NCI-H510A treated with DMSO at 0.1 percent for 48 hours (cell line): ENCODE data around the gene LPIN1.

Experiments used
- DNase-seq: peaks from one replicate; lab custom pipeline; 2025; lab: John Stamatoyannopoulos, UW

Gene LPIN1

DNA sequence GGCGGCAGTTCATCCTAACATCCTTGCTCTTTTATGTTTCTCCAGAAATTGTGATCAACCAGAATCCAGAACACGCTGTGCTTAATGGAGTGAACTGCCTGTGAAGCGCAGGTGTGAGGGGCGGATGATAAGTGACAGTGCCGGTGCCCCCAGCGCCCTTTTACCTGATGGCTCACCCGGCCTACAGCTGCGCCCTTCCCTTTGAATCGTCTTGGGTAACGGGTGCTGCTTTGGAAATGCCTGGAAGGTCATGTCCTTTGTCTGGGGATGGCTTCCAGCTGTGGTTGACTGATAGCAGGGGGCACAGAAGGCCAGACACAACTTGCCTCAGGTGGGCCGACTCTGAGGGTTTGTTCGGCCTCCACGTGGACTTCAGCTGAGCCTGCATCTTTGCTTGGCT is 119.4 kb downstream of the LPIN1 start:
- DNase-seq: no peak

GRCh38 chr2:11866358-11867335 is 120.2 kb downstream of the LPIN1 start:
- DNase-seq: peak; percentile 90

GRCh38 chr2:11867926-11868325 is 121.5 kb downstream of the LPIN1 start:
- DNase-seq: peak; percentile 90

DNA sequence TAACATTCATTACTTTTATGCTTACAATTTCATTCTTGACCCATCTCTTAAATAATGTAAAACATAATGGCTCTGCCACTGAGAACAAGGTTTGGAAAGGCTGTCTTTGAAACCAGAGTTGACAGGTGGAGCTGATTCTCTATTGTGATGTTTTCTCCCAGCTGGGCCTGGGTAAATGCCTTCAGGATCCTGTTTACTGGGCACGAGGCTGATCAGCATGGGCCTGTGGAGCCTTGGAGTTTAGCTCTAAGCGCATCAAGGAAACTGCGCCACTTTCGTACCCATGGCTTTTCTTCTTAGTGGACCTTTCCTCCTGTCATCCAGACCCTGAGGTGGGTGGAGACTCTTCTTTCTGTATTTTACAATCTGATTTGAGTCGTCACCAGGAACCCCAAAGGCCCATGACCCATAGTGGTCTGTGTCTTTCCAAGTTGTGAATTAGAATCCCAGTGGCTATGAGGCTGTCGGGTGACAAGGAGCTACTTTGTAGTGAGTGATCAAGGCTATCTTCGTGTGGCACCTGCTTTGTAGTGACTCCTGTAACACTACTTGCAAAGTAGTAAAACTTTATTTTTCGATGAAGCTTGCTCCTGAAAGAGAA is 123.1 kb downstream of the LPIN1 start:
- DNase-seq: peak; percentile 15

GRCh38 chr2:11870064-11870463 is 123.6 kb downstream of the LPIN1 start:
- DNase-seq: no peak

DNA sequence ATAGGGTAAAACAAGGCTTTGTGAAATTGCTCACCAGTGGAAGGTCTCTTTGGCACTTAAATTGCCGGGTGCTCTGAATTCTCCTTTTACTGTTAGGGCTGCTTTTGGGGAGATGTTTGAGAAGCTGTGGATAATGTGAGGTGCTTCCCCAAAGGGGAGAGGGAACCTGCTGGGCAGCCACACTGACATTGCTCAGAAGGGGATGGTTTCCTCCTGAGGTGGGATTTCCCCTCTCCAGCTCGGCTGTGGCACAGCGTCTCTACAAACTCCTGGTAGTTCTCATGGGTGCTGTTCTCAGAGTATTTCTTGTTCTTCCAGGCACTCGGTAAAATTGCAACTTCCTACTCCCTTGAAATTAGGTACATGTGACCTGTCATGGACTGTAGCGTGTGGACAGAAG is 124.2 kb downstream of the LPIN1 start:
- no peak for DNase-seq

DNA sequence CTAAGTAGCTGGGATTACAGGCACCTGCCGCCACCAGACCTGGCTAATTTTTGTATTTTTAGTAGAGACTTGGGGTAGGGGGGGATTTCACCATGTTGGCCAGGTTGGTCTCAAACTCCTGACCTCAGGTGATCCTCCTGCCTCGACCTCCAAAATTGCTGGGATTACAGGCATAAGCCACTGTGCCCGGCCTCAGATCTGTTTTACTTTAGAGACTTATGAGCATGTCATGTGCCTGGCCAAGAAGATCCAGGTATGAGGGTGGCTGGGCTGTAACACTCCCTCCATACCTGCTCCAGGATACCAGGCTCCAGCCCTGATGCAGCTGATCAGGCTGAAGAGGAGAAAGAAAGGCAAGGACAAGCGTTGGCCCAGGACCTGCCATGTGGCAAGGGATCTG is 125.0 kb downstream of the LPIN1 start:
- DNase-seq: no peak

DNA sequence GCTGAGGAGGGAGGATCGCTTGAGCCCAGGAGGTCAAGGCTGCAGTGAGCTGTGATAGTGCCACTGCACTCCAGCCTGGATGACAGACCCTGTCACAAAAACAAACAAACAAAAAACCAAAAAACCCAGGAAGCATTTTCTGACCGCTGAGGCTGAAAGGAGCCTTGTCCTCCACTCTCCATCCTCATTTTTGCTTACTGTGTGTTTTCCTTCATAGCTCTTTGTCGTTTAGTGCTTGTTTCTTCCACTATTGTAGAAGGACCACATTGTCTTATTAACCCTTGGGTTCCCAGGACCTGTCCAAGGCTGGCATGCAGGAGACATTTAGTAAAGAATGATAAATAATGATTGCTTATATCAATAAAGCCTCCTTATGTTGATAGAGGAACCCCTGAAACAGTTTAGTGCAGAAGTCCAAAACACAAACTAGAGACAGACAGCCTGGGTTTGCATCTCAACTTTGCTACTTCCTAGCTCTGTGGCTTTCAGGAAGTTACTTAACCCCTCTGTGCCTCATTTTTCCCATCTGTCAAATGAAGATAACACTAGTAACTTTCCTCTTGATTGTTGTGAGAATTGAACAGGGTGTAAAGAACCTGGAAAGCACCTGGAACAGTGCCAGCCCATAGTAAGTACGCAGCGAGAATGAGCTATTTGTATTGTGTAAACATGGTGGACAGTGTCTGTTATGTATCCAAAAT is 126.0 kb downstream of the LPIN1 start:
- DNase-seq: peak; percentile 71

GRCh38 chr2:11872948-11873269 is 126.5 kb downstream of the LPIN1 start:
- DNase-seq: no peak

DNA sequence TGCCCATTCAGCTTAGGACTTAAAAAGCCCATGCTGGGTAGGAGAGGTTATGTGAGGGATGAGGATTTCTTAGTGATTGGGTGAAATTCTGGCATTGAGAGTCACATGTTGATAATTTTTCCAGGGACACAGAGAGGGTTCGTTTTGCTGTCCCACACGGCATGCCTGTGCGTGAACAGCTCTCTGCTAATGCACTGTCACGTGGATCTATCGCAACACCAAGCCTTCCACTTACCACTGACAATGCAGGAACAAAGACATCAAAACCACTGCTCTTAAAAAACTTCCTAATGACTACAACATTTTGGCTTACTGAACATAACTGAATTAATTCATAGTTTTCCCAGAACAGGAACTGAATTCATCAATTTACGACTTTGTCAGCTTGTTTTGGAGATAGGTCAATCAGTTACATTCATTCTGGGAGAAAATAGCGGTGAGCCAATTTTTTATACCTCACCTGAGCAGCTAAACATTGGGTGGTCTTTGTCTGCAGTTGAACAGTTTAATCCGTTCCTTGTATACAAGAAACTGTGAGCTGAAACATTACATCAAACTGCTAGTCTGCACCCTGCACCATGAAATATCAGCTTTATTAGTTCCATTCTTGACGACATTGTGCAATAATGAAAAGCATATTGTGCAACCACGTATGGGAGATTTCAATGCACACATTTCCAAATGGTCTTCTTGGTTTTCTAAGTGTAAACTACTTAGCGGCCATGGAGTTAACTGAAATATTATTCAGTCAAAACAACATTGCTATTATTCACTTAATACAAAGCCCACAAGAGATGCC is 127.1 kb downstream of the LPIN1 start:
- DNase-seq: no peak

DNA sequence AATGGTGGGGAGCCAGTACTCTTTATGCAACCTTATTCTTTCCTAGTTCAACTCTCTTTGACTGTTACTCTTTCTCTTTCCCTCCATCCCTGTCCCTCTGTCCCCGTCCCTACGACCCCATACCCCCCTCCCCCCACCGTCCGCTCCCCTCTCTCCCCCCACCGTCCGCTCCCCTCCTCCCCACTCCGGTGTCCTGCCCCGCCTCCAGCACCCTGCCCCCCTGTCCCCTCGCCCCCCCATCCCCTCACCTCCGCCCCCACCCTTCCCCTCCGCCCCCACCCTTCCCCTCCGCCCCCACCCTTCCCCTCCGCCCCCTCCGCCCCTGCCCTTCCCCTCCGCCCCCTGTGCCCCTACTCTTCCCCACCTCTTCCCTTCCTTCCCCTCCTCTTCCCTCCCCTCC is 128.4 kb downstream of the LPIN1 start:
- no peak for DNase-seq

DNA sequence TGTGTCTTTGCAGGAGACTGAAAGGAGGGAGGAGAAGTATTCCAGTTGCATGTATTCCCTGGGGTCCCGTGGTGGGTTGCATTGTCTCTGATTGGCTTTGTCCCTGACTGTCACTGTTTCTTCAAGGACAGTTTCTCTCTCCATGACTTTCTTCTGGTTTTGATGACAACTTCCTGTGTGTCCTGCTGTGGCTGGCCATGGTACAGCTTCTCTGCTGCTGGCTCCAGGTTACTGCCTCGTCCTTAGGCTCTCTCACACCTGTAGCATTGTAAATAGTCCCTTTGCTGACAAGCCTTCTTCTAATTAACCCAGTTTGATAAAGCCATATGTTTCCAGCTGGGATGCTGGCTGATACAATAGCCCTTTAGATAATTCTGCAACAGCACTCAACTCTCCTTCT is 129.0 kb downstream of the LPIN1 start:
- no peak for DNase-seq

DNA sequence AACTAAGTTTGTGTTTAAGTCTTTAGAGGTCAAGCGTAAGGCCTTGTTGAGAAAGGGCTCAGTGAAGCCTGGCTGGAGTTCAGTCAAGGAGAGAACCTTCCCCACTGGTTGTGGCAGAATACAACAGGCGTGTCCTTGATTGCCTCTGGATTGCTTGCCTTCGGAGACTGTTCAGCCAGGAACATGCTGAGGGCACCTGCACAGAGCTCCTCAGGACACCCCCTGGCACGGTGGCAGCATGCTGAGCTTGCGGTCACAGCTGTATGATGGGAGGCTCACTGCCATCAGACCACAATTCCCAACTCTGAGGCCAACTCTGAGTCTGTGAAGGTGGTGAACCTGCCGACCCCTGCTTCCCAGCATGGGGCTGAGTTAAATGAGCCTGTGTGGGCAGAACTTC is 130.0 kb downstream of the LPIN1 start:
- DNase-seq: no peak

- DNase-seq: no peak
Observed at GRCh38 chr2:11876889-11877288, 130.5 kb downstream of the LPIN1 start.
